K562 (cell line): ENCODE results near the gene HNRNPM. TPM values are rescaled to one million over a fixed set of nuclear protein-coding genes. Genes with fewer than 3 reads are reported as not detected.

Source experiments
- BDP1 ChIP-seq: IDR thresholded peaks from 3 replicates; pipeline ENCODE4 v1.6.1; 2011; ENCODE audit not compliant: insufficient read length, insufficient read depth
- CTCF ChIP-seq, 3 experiments: IDR thresholded peaks in 2 of 3; conservative IDR thresholded peaks in 1 of 3; 2 replicates each; pipeline ENCODE4 v1.5.1; 2011 to 2012; ENCODE audit warnings: low read length in 3 of 3, mild to moderate bottlenecking in 3 of 3, control low read depth in 2 of 3, improper control_type of control experiment in 1 of 3, inconsistent platforms in 1 of 3, low read depth in 1 of 3, mixed read lengths in 1 of 3, moderate library complexity in 1 of 3; ENCODE audit not compliant: insufficient read depth in 2 of 3
- E2F3 ChIP-seq: fragments of 250-450 bp; sonication (Bioruptor Pico); IDR thresholded peaks from 2 replicates; pipeline ENCODE4 v1.4.0; 2020; ENCODE audit warnings: mild to moderate bottlenecking
- ELK3 ChIP-seq: fragments of 450-650 bp; formaldehyde crosslinking; IDR thresholded peaks from 2 replicates; pipeline ENCODE4 v1.4.0; 2020; ENCODE audit warnings: mild to moderate bottlenecking
- FOSL1 ChIP-seq: fragments of 200-800 bp; sonication (Bioruptor generic); conservative IDR thresholded peaks from 2 replicates; pipeline ENCODE4 v1.6.1; 2016; ENCODE audit warnings: missing genetic modification characterization, missing compliant biosample characterization
- FOXP1 ChIP-seq: sonication (generic); formaldehyde crosslinking; IDR thresholded peaks from 2 replicates; pipeline ENCODE4 v1.8.0; 2022; ENCODE audit warnings: mild to moderate bottlenecking, missing genetic modification reagents
- FUS ChIP-seq: fragments of 200-400 bp; formaldehyde crosslinking; optimal IDR thresholded peaks from 2 replicates; pipeline ENCODE3; 2017; ENCODE audit warnings: low read depth, low read length
- GABPA ChIP-seq: fragments of 200-800 bp; sonication (Bioruptor generic); conservative IDR thresholded peaks from 2 replicates; pipeline ENCODE4 v1.6.1; 2016; ENCODE audit warnings: low read depth, missing genetic modification characterization, missing compliant biosample characterization
- HES1 ChIP-seq: fragments of 450-650 bp; IDR thresholded peaks from 2 replicates; pipeline ENCODE4 v1.6.1; 2016; ENCODE audit warnings: low read depth, mild to moderate bottlenecking, moderate library complexity
- MAX ChIP-seq: sonication (generic); formaldehyde crosslinking; IDR thresholded peaks from 2 replicates; pipeline ENCODE4 v1.9.0; 2022; ENCODE audit warnings: mild to moderate bottlenecking, missing genetic modification reagents
- MEF2D ChIP-seq: conservative IDR thresholded peaks from 2 replicates; pipeline ENCODE4 v1.6.1; 2016; ENCODE audit warnings: low read depth, missing genetic modification characterization, missing compliant biosample characterization
- MITF ChIP-seq: IDR thresholded peaks from 2 replicates; pipeline ENCODE4 v1.6.1; 2014; ENCODE audit warnings: antibody characterized with exemption
- NRF1 ChIP-seq, 2 experiments: fragments of 450-650 bp; IDR thresholded peaks in 1 of 2; conservative IDR thresholded peaks in 1 of 2; 2 replicates each; pipeline ENCODE4 v1.6.1; 2014; ENCODE audit warnings: mild to moderate bottlenecking in 2 of 2
- OTX1 ChIP-seq: fragments of 450-650 bp; formaldehyde crosslinking; IDR thresholded peaks from 2 replicates; pipeline ENCODE4 v1.4.0; 2022; ENCODE audit warnings: mild to moderate bottlenecking
- PHB ChIP-seq: fragments of 250-450 bp; sonication (Bioruptor Pico); IDR thresholded peaks from 2 replicates; pipeline ENCODE4 v1.5.0; 2021
- RUNX1 ChIP-seq: sonication (generic); IDR thresholded peaks from 2 replicates; pipeline ENCODE4 v1.6.1; 2016; ENCODE audit warnings: antibody characterized with exemption, low read depth
- SIX5 ChIP-seq, 2 experiments: IDR thresholded peaks; 2 replicates each; pipeline ENCODE4 v1.6.1; 2011; ENCODE audit warnings: low read length in 2 of 2, borderline replicate concordance in 1 of 2, low read depth in 1 of 2, mild to moderate bottlenecking in 1 of 2, moderate library complexity in 1 of 2; ENCODE audit not compliant: insufficient read depth in 1 of 2
- SMAD3 ChIP-seq: fragments of 450-650 bp; formaldehyde crosslinking; conservative IDR thresholded peaks from 2 replicates; pipeline ENCODE4 v1.4.0; 2020; ENCODE audit warnings: mild to moderate bottlenecking
- XRCC4 ChIP-seq: IDR thresholded peaks from one replicate; pipeline ENCODE4 v1.6.1; 2011; ENCODE audit not compliant: insufficient read depth, insufficient read length; ENCODE audit errors: extremely low read depth
- ZBTB9 ChIP-seq: fragments of 450-650 bp; formaldehyde crosslinking; IDR thresholded peaks from 2 replicates; pipeline ENCODE4 v1.4.0; 2020; ENCODE audit warnings: mild to moderate bottlenecking, moderate library complexity
- ZFP30 ChIP-seq: fragments of 250-450 bp; sonication (Bioruptor Pico); IDR thresholded peaks from 2 replicates; pipeline ENCODE4 v1.8.0; 2022; ENCODE audit warnings: moderate library complexity, mild to moderate bottlenecking, inconsistent platforms, borderline replicate concordance
- ZFX ChIP-seq: sonication (generic); formaldehyde crosslinking; IDR thresholded peaks from 2 replicates; pipeline ENCODE4 v1.8.0; 2022; ENCODE audit warnings: mild to moderate bottlenecking, missing genetic modification reagents, moderate library complexity
- ZNF124 ChIP-seq: sonication (generic); formaldehyde crosslinking; IDR thresholded peaks from 2 replicates; pipeline ENCODE4 v1.8.1; 2022; ENCODE audit warnings: missing genetic modification reagents
- polyA plus RNA-seq, 8 experiments: library from polyadenylated mRNA; depleted of rRNA in 4 of 8; stranded (reverse) in 5 of 8; unstranded in 3 of 8; fragments of >200 nt; fragmentation: Nextera tagmentation in 2 of 8; fragmentation: Illumina TruSeq in 1 of 8; extraction: Ambion mirVana in 2 of 8; extraction: Trizol in 1 of 8; gene quantifications; 2 replicates each; pipeline versions ENCODE4 v1.2.1 to v1.2.3, GENCODE V29; 2011 to 2014; ENCODE audit warnings: inconsistent platforms in 1 of 8, missing spikeins in 1 of 8
- total RNA-seq, 7 experiments: library from RNA; depleted of rRNA in 6 of 7; stranded (reverse); fragments of >200 nt in 6 of 7; fragmentation: Illumina TruSeq in 2 of 7; extraction: Trizol in 2 of 7; gene quantifications; 2 replicates each; pipeline versions ENCODE4 v1.2.1 to v1.2.3, GENCODE V29; 2011 to 2021; ENCODE audit warnings: low replicate concordance in 1 of 7

The HNRNPM gene
- total and polyA plus RNA-seq, 9 of the 15 experiments (the other 6 are each of a cell fraction or from before 2014, with no cell fraction given): 11.1 to 340 (median 195) TPM

GRCh38 chr19:8445488-8446001 lies 770 bp downstream of the HNRNPM start (continued):
- TF ChIP-seq OTX1 (CRISPR knock-in tag) (no peak), ZNF124 (CRISPR knock-in tag) (no peak), GABPA (0 out of 2 replicates have a peak, but pooled peaks have one; percentile 8), ELK3 (CRISPR knock-in tag) (no peak), SIX5 (IDR thresholded peaks at IDR 0.05; ENCODE audit: borderline replicate concordance in 1 of 2, insufficient read depth in 1 of 2, low read depth in 1 of 2, low read length in 2 of 2) (no peak), CTCF (IDR thresholded peaks at IDR 0.05 in 2 of 3, conservative IDR thresholded peaks at IDR 0.05 in 1 of 3; ENCODE audit: insufficient read depth in 2 of 3, low read depth in 1 of 3, low read length in 3 of 3) (no peak), MAX (CRISPR knock-in tag) (no peak), E2F3 (no peak), ZBTB9 (no peak), PHB (no peak), HES1 (no peak), NRF1 (conservative IDR thresholded peaks at IDR 0.05 in 1 of 2, IDR thresholded peaks at IDR 0.05 in 1 of 2) (no peak), BDP1 (no peak), MITF (no peak), ZFX (CRISPR knock-in tag) (no peak), FOXP1 (CRISPR knock-in tag) (no peak), RUNX1 (no peak), FOSL1 (tag) (0 out of 2 replicates have a peak, but pooled peaks have one; percentile 4), ZFP30 (no peak), FUS (no peak), MEF2D (tag) (no peak), XRCC4 (no peak), SMAD3 (CRISPR knock-in tag) (no peak)
